K562 (cell line): ENCODE data around the gene ANO9. TPM values are rescaled to one million over a fixed set of nuclear protein-coding genes. Genes with fewer than 3 reads are reported as not detected.

ENCODE experiments used
- ARID1B ChIP-seq: fragments of 450-650 bp; IDR thresholded peaks from 2 replicates; pipeline ENCODE4 v1.6.1; 2016; ENCODE audit warnings: antibody characterized with exemption, mild to moderate bottlenecking, inconsistent platforms
- BHLHE40 ChIP-seq: IDR thresholded peaks from 2 replicates; pipeline ENCODE4 v1.6.1; 2011; ENCODE audit warnings: low read length, improper control_type of control experiment
- BRF1 ChIP-seq: IDR thresholded peaks from 3 replicates; pipeline ENCODE4 v1.6.1; 2011; ENCODE audit warnings: borderline replicate concordance, mild to moderate bottlenecking; ENCODE audit not compliant: insufficient read length; ENCODE audit errors: extremely low read depth
- C11orf30 ChIP-seq: fragments of 450-650 bp; IDR thresholded peaks from 2 replicates; pipeline ENCODE4 v1.6.1; 2016; ENCODE audit warnings: low read depth, mild to moderate bottlenecking
- CBX1 ChIP-seq: sonication (generic); IDR thresholded peaks from 2 replicates; pipeline ENCODE4 v1.6.1; 2016; ENCODE audit warnings: antibody characterized with exemption, low read depth, mild to moderate bottlenecking
- CBX2 ChIP-seq: fragments of 200-600 bp; sonication (generic); IDR thresholded peaks from one replicate; pipeline ENCODE4 v1.6.1; 2012; ENCODE audit warnings: mild to moderate bottlenecking, low read length, inconsistent platforms; ENCODE audit not compliant: insufficient read depth, poor library complexity, severe bottlenecking
- DLX4 ChIP-seq: fragments of 250-450 bp; sonication (Bioruptor Pico); IDR thresholded peaks from 2 replicates; pipeline ENCODE4 v1.6.1; 2021; ENCODE audit warnings: mild to moderate bottlenecking
- E2F1 ChIP-seq: sonication (generic); formaldehyde crosslinking; IDR thresholded peaks from 2 replicates; pipeline ENCODE4 v1.8.1; 2023; ENCODE audit warnings: mild to moderate bottlenecking, missing genetic modification reagents, moderate library complexity
- ELK3 ChIP-seq: fragments of 450-650 bp; formaldehyde crosslinking; IDR thresholded peaks from 2 replicates; pipeline ENCODE4 v1.4.0; 2020; ENCODE audit warnings: mild to moderate bottlenecking
- IFI16 ChIP-seq: fragments of 250-450 bp; sonication (Bioruptor Pico); IDR thresholded peaks from 2 replicates; pipeline ENCODE4 v2.1.2; 2022; ENCODE audit warnings: mild to moderate bottlenecking, inconsistent platforms
- KLF1 ChIP-seq: fragments of 450-650 bp; IDR thresholded peaks from 2 replicates; pipeline ENCODE4 v1.6.1; 2016; ENCODE audit warnings: missing genetic modification characterization, missing compliant biosample characterization
- KLF6 ChIP-seq: fragments of 250-450 bp; sonication (Bioruptor Pico); IDR thresholded peaks from 2 replicates; pipeline ENCODE4 v1.4.0; 2020; ENCODE audit warnings: mild to moderate bottlenecking, moderate library complexity, borderline replicate concordance
- MTA3 ChIP-seq: fragments of 450-650 bp; formaldehyde crosslinking; IDR thresholded peaks from 2 replicates; pipeline ENCODE4 v1.6.1; 2017; ENCODE audit warnings: mild to moderate bottlenecking, borderline replicate concordance
- NBN ChIP-seq: fragments of 450-650 bp; IDR thresholded peaks from 2 replicates; pipeline ENCODE4 v1.6.1; 2016; ENCODE audit warnings: low read depth, mild to moderate bottlenecking
- PKNOX1 ChIP-seq: fragments of 450-650 bp; IDR thresholded peaks from 2 replicates; pipeline ENCODE4 v1.6.1; 2016
- POLR2G ChIP-seq: fragments of 200-400 bp; formaldehyde crosslinking; IDR thresholded peaks from 2 replicates; pipeline ENCODE4 v1.6.1; 2017; ENCODE audit warnings: low read depth, mild to moderate bottlenecking, antibody characterized with exemption, low read length, moderate library complexity
- RBM34 ChIP-seq: fragments of 200-400 bp; formaldehyde crosslinking; IDR thresholded peaks from 2 replicates; pipeline ENCODE4 v1.6.1; 2018; ENCODE audit warnings: low read length, borderline replicate concordance; ENCODE audit not compliant: insufficient read depth
- RFX7 ChIP-seq: fragments of 250-450 bp; sonication (Bioruptor Pico); IDR thresholded peaks from 2 replicates; pipeline ENCODE4 v1.5.1; 2021; ENCODE audit warnings: mild to moderate bottlenecking
- SMARCA5 ChIP-seq: fragments of 450-650 bp; IDR thresholded peaks from 2 replicates; pipeline ENCODE4 v1.6.1; 2016
- THRAP3 ChIP-seq: fragments of 450-650 bp; IDR thresholded peaks from 2 replicates; pipeline ENCODE4 v1.6.1; 2016; ENCODE audit warnings: mild to moderate bottlenecking, inconsistent platforms, borderline replicate concordance
- XRCC4 ChIP-seq: IDR thresholded peaks from one replicate; pipeline ENCODE4 v1.6.1; 2011; ENCODE audit not compliant: insufficient read depth, insufficient read length; ENCODE audit errors: extremely low read depth
- ZNF184 ChIP-seq: sonication (generic); formaldehyde crosslinking; IDR thresholded peaks from 2 replicates; pipeline ENCODE4 v1.5.0; 2020; ENCODE audit warnings: missing genetic modification reagents
- ZNF324 ChIP-seq: fragments of 250-450 bp; sonication (Bioruptor Pico); IDR thresholded peaks from 2 replicates; pipeline ENCODE4 v1.4.0; 2020; ENCODE audit warnings: mild to moderate bottlenecking
- ZNF41 ChIP-seq: fragments of 250-450 bp; sonication (Bioruptor Pico); conservative IDR thresholded peaks from 2 replicates; pipeline ENCODE4 v1.4.0; 2020; ENCODE audit warnings: mild to moderate bottlenecking
- ZNF436 ChIP-seq: fragments of 250-450, 450-650 bp; sonication (Bioruptor Pico); formaldehyde crosslinking; IDR thresholded peaks from 2 replicates; pipeline ENCODE4 v1.7.0; 2020; ENCODE audit warnings: mild to moderate bottlenecking
- ZNF696 ChIP-seq: fragments of 250-450 bp; sonication (Bioruptor Pico); conservative IDR thresholded peaks from 2 replicates; pipeline ENCODE4 v1.4.0; 2020; ENCODE audit warnings: mild to moderate bottlenecking, moderate library complexity
- ZNF707 ChIP-seq: fragments of 250-450 bp; sonication (Bioruptor Pico); conservative IDR thresholded peaks from 2 replicates; pipeline ENCODE4 v1.8.0; 2022; ENCODE audit warnings: inconsistent platforms, mild to moderate bottlenecking, moderate library complexity
- polyA plus RNA-seq, 8 experiments: library from polyadenylated mRNA; depleted of rRNA in 4 of 8; stranded (reverse) in 5 of 8; unstranded in 3 of 8; fragments of >200 nt; fragmentation: Nextera tagmentation in 2 of 8; fragmentation: Illumina TruSeq in 1 of 8; extraction: Ambion mirVana in 2 of 8; extraction: Trizol in 1 of 8; gene quantifications; 2 replicates each; pipeline versions ENCODE4 v1.2.1 to v1.2.3, GENCODE V29; 2011 to 2014; ENCODE audit warnings: inconsistent platforms in 1 of 8, missing spikeins in 1 of 8
- total RNA-seq, 7 experiments: library from RNA; depleted of rRNA in 6 of 7; stranded (reverse); fragments of >200 nt in 6 of 7; fragmentation: Illumina TruSeq in 2 of 7; extraction: Trizol in 2 of 7; gene quantifications; 2 replicates each; pipeline versions ENCODE4 v1.2.1 to v1.2.3, GENCODE V29; 2011 to 2021; ENCODE audit warnings: low replicate concordance in 1 of 7

ANO9 gene
- total and polyA plus RNA-seq, 9 of the 15 experiments (the other 6 are each of a cell fraction or from before 2014, with no cell fraction given), result 0.20 to 14.5 (median 4.5) TPM

- TF ChIP-seq POLR2G (peak; percentile 81), RFX7 (CRISPR knock-in tag) (no peak), NBN (peak; percentile 43; the same call in 1 of the 2 replicates), BHLHE40 (no peak; the same call in 1 of the 2 replicates), SMARCA5 (peak; percentile 67; the same call in 1 of the 2 replicates), DLX4 (no peak), KLF1 (tag) (0 out of 2 replicates have a peak, but pooled peaks have one; percentile 18), ZNF41 (CRISPR knock-in tag) (no peak), ARID1B (peak; percentile 36; the same call in 1 of the 2 replicates), XRCC4 (no peak), E2F1 (CRISPR knock-in tag) (peak; percentile 83; the same call in 1 of the 2 replicates), ZNF184 (CRISPR knock-in tag) (no peak), CBX2 (no peak), RBM34 (no peak), CBX1 (peak; percentile 68; the same call in 1 of the 2 replicates), C11orf30 (no peak), ELK3 (CRISPR knock-in tag) (no peak), ZNF324 (CRISPR knock-in tag) (no peak), ZNF707 (no peak), ZNF696 (no peak), BRF1 (no peak), THRAP3 (no peak), MTA3 (no peak), IFI16 (no peak), KLF6 (CRISPR knock-in tag) (no peak), ZNF436 (CRISPR knock-in tag) (no peak), PKNOX1 (no peak)
Observed at GRCh38 chr11:406796-407650, 34.8 kb downstream of the ANO9 start (continued).
